HepG2 (cell line): Measurements from ENCODE around the gene SECTM1. TPM values are rescaled to one million over a fixed set of nuclear protein-coding genes. Genes with fewer than 3 reads are reported as not detected.

Experiments used
- ATF1 ChIP-seq: IDR thresholded peaks from 2 replicates; pipeline ENCODE4 v1.6.1; 2016; ENCODE audit warnings: mild to moderate bottlenecking, control low read depth
- HNRNPK ChIP-seq: fragments of 200-400 bp; formaldehyde crosslinking; IDR thresholded peaks from 2 replicates; pipeline ENCODE4 v1.6.1; 2018; ENCODE audit warnings: low read length, low read depth, moderate library complexity, mild to moderate bottlenecking; ENCODE audit not compliant: poor library complexity, severe bottlenecking
- NRL ChIP-seq: sonication (generic); formaldehyde crosslinking; IDR thresholded peaks from 2 replicates; pipeline ENCODE4 v1.5.0; 2020; ENCODE audit warnings: missing genetic modification reagents, mild to moderate bottlenecking, moderate library complexity, borderline replicate concordance
- PTBP1 ChIP-seq: fragments of 200-400 bp; formaldehyde crosslinking; IDR thresholded peaks from 2 replicates; pipeline ENCODE4 v1.6.1; 2018; ENCODE audit warnings: low read length, low read depth; ENCODE audit not compliant: poor library complexity, severe bottlenecking
- RXRA ChIP-seq: sonication (generic); formaldehyde crosslinking; IDR thresholded peaks from 2 replicates; pipeline ENCODE4 v1.5.1; 2020; ENCODE audit warnings: missing genetic modification reagents
- SMC3 ChIP-seq: IDR thresholded peaks from 2 replicates; pipeline ENCODE4 v1.6.1; 2011; ENCODE audit warnings: low read length, improper control_type of control experiment
- SRSF9 ChIP-seq: fragments of 200-400 bp; formaldehyde crosslinking; IDR thresholded peaks from 2 replicates; pipeline ENCODE4 v1.6.1; 2018; ENCODE audit warnings: borderline replicate concordance, mild to moderate bottlenecking, low read depth, low read length; ENCODE audit not compliant: insufficient read depth, poor library complexity, severe bottlenecking
- ZFX ChIP-seq: sonication (generic); formaldehyde crosslinking; IDR thresholded peaks from 2 replicates; pipeline ENCODE4 v1.4.0; 2020; ENCODE audit warnings: mild to moderate bottlenecking, low read depth, missing genetic modification reagents, moderate library complexity
- ZNF552 ChIP-seq: sonication (generic); formaldehyde crosslinking; IDR thresholded peaks from 2 replicates; pipeline ENCODE4 v1.9.0; 2022; ENCODE audit warnings: missing genetic modification reagents, mild to moderate bottlenecking, borderline replicate concordance
- ZSCAN31 ChIP-seq: sonication (generic); formaldehyde crosslinking; IDR thresholded peaks from 2 replicates; pipeline ENCODE4 v1.5.0; 2020; ENCODE audit warnings: low read depth, mild to moderate bottlenecking, missing genetic modification reagents
- polyA plus RNA-seq, 8 experiments: library from polyadenylated mRNA; depleted of rRNA in 3 of 8; stranded (reverse) in 7 of 8; unstranded in 1 of 8; fragments of >200 nt; fragmentation: Illumina TruSeq in 4 of 8; extraction: Trizol in 4 of 8; gene quantifications; 2 replicates each; pipeline versions ENCODE4 v1.2.1 to v1.2.3, GENCODE V29; 2011 to 2016; ENCODE audit warnings: low read depth in 4 of 8, missing spikeins in 1 of 8, mixed read lengths in 1 of 8; ENCODE audit not compliant: insufficient read depth in 1 of 8
- total RNA-seq, 5 experiments: library from RNA; depleted of rRNA; stranded (reverse); fragments of >200 nt; fragmentation: Illumina TruSeq; extraction: Trizol; gene quantifications; 2 replicates each; pipeline ENCODE4 v1.2.3, GENCODE V29; 2016; ENCODE audit warnings: low read depth in 1 of 5
- TF ChIP-seq, protein P1 (sequence below): sonication (generic); formaldehyde crosslinking; IDR thresholded peaks from 2 replicates; pipeline ENCODE4 v1.4.0; 2020; ENCODE audit warnings: missing genetic modification reagents
- TF ChIP-seq, protein P2 (sequence below): fragments of 450-650 bp; IDR thresholded peaks from 2 replicates; pipeline ENCODE4 v1.6.1; 2016
- TF ChIP-seq, protein P3 (sequence below): sonication (generic); formaldehyde crosslinking; IDR thresholded peaks from 2 replicates; pipeline ENCODE4 v1.5.0; 2020; ENCODE audit warnings: mild to moderate bottlenecking, missing genetic modification reagents, moderate library complexity
- TF ChIP-seq, protein P4 (sequence below): sonication (generic); formaldehyde crosslinking; IDR thresholded peaks from 2 replicates; pipeline ENCODE4 v1.4.0; 2020; ENCODE audit warnings: missing genetic modification reagents

Gene SECTM1
- total and polyA plus RNA-seq, 2 of the 13 experiments (the other 11 are each of a cell fraction or from before 2014, with no cell fraction given): 3.5 to 5.3 TPM

DNA sequence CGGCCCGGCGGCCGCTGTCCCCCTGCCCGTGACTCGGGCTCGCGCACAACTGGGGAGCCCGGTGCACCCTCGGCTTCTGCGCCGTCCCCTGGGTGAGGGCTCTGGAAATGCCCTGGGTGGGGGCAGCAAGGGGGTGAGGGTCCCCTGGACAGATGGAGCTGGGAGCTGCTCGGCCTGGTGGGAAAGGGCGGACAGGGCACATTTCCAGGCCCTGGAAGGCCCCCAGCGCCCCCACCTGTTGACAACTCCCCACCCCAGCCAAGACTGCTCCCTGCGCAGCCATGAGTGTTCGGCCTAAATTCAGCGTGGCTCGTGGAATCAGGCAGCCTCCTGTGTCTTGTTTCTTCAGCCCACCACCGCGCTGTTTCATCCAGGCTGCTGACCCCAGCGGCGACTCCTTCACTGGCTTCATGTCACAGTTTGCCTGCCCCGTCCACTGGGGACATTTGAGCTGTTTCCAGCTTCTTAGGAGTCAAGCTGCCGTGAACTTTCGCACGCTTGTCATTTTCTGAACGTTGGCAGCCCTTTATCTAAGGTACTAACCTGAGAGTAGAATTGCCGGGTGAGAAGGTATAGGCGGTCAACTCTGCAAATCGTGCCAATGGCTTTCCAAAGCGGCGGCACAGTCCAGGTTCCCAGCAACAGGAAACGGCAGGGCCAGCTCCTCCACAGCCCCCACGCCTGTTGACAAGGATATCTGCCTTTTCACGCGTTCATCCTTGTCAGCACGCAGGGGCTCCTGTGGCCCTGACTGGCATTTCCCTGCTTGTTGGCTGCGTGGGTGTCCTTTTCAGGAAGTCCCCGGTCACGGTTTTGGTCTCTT, 38.9 kb upstream of the SECTM1 start (continued):
- peak; percentile 0 for TF ChIP-seq HNRNPK
- TF ChIP-seq, protein P1, sequence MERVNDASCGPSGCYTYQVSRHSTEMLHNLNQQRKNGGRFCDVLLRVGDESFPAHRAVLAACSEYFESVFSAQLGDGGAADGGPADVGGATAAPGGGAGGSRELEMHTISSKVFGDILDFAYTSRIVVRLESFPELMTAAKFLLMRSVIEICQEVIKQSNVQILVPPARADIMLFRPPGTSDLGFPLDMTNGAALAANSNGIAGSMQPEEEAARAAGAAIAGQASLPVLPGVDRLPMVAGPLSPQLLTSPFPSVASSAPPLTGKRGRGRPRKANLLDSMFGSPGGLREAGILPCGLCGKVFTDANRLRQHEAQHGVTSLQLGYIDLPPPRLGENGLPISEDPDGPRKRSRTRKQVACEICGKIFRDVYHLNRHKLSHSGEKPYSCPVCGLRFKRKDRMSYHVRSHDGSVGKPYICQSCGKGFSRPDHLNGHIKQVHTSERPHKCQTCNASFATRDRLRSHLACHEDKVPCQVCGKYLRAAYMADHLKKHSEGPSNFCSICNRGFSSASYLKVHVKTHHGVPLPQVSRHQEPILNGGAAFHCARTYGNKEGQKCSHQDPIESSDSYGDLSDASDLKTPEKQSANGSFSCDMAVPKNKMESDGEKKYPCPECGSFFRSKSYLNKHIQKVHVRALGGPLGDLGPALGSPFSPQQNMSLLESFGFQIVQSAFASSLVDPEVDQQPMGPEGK (CRISPR knock-in tag): 0 out of 2 replicates have a peak, but pooled peaks have one; percentile 38
- TF ChIP-seq ZNF552: peak; percentile 60; the same call in 1 of the 2 replicates
- TF ChIP-seq NRL (CRISPR knock-in tag): 0 out of 2 replicates have a peak, but pooled peaks have one; percentile 18
- TF ChIP-seq, protein P2, sequence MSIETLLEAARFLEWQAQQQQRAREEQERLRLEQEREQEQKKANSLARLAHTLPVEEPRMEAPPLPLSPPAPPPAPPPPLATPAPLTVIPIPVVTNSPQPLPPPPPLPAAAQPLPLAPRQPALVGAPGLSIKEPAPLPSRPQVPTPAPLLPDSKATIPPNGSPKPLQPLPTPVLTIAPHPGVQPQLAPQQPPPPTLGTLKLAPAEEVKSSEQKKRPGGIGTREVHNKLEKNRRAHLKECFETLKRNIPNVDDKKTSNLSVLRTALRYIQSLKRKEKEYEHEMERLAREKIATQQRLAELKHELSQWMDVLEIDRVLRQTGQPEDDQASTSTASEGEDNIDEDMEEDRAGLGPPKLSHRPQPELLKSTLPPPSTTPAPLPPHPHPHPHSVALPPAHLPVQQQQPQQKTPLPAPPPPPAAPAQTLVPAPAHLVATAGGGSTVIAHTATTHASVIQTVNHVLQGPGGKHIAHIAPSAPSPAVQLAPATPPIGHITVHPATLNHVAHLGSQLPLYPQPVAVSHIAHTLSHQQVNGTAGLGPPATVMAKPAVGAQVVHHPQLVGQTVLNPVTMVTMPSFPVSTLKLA: no peak
- 0 out of 2 replicates have a peak, but pooled peaks have one; percentile 16 for TF ChIP-seq RXRA (CRISPR knock-in tag)
- TF ChIP-seq ZFX (CRISPR knock-in tag): no peak
- no peak for TF ChIP-seq SMC3
- no peak for TF ChIP-seq SRSF9
- TF ChIP-seq ATF1 (CRISPR knock-in tag): no peak
- TF ChIP-seq, protein P3, sequence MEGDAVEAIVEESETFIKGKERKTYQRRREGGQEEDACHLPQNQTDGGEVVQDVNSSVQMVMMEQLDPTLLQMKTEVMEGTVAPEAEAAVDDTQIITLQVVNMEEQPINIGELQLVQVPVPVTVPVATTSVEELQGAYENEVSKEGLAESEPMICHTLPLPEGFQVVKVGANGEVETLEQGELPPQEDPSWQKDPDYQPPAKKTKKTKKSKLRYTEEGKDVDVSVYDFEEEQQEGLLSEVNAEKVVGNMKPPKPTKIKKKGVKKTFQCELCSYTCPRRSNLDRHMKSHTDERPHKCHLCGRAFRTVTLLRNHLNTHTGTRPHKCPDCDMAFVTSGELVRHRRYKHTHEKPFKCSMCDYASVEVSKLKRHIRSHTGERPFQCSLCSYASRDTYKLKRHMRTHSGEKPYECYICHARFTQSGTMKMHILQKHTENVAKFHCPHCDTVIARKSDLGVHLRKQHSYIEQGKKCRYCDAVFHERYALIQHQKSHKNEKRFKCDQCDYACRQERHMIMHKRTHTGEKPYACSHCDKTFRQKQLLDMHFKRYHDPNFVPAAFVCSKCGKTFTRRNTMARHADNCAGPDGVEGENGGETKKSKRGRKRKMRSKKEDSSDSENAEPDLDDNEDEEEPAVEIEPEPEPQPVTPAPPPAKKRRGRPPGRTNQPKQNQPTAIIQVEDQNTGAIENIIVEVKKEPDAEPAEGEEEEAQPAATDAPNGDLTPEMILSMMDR (CRISPR knock-in tag): 0 out of 2 replicates have a peak, but pooled peaks have one; percentile 8
- no peak for TF ChIP-seq PTBP1
- TF ChIP-seq, protein P4, sequence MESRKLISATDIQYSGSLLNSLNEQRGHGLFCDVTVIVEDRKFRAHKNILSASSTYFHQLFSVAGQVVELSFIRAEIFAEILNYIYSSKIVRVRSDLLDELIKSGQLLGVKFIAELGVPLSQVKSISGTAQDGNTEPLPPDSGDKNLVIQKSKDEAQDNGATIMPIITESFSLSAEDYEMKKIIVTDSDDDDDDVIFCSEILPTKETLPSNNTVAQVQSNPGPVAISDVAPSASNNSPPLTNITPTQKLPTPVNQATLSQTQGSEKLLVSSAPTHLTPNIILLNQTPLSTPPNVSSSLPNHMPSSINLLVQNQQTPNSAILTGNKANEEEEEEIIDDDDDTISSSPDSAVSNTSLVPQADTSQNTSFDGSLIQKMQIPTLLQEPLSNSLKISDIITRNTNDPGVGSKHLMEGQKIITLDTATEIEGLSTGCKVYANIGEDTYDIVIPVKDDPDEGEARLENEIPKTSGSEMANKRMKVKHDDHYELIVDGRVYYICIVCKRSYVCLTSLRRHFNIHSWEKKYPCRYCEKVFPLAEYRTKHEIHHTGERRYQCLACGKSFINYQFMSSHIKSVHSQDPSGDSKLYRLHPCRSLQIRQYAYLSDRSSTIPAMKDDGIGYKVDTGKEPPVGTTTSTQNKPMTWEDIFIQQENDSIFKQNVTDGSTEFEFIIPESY (CRISPR knock-in tag): peak; percentile 51; the same call in 1 of the 2 replicates
- 0 out of 2 replicates have a peak, but pooled peaks have one; percentile 39 for TF ChIP-seq ZSCAN31
- TF ChIP-seq, all 625 proteins: peak for 13
